ENCODE results near the gene FGR.

FGR gene

GRCh38 chr1:27600498-27601175 is 34.3 kb downstream of the FGR start:
- DNase-seq (ENCODE audit: low read depth): no peak
- TF ChIP-seq CTCF (conservative IDR thresholded peaks at IDR 0.05; ENCODE audit: control insufficient read depth, insufficient read depth, low read depth, low read length): no peak
- H3K4me3 ChIP-seq (ENCODE audit: control insufficient read depth, low read depth, low read length): no peak overlapping the region

- H3K4me3 ChIP-seq (ENCODE audit: control insufficient read depth, low read depth, low read length): no peak overlapping the region
- no peak for TF ChIP-seq CTCF (conservative IDR thresholded peaks at IDR 0.05; ENCODE audit: control insufficient read depth, insufficient read depth, low read depth, low read length)
Measured at GRCh38 chr1:27599605-27600497, 35.1 kb downstream of the FGR start.

GRCh38 chr1:27598902-27599528 is 36.0 kb downstream of the FGR start:
- no peak for TF ChIP-seq CTCF (conservative IDR thresholded peaks at IDR 0.05; ENCODE audit: control insufficient read depth, insufficient read depth, low read depth, low read length)
- DNase-seq (ENCODE audit: low read depth): peak; percentile 64
- no peak overlapping the region for H3K4me3 ChIP-seq (ENCODE audit: control insufficient read depth, low read depth, low read length)

More at GRCh38 chr1:27599605-27600497, 35.1 kb downstream of the FGR start:
- no peak for DNase-seq (ENCODE audit: low read depth)

- DNase-seq (ENCODE audit: low read depth): no peak
- no peak for TF ChIP-seq CTCF (conservative IDR thresholded peaks at IDR 0.05; ENCODE audit: control insufficient read depth, insufficient read depth, low read depth, low read length)
- H3K4me3 ChIP-seq (ENCODE audit: control insufficient read depth, low read depth, low read length): no peak overlapping the region
Measured at GRCh38 chr1:27598295-27598687, 36.7 kb downstream of the FGR start.

- H3K4me3 ChIP-seq (ENCODE audit: control insufficient read depth, low read depth, low read length): no peak overlapping the region
- TF ChIP-seq CTCF (conservative IDR thresholded peaks at IDR 0.05; ENCODE audit: control insufficient read depth, insufficient read depth, low read depth, low read length): no peak
- no peak for DNase-seq (ENCODE audit: low read depth)
Measured at GRCh38 chr1:27597516-27598294, 37.3 kb downstream of the FGR start.

- no peak overlapping the region for H3K4me3 ChIP-seq (ENCODE audit: control insufficient read depth, low read depth, low read length)
- DNase-seq (ENCODE audit: low read depth): no peak
- TF ChIP-seq CTCF (conservative IDR thresholded peaks at IDR 0.05; ENCODE audit: control insufficient read depth, insufficient read depth, low read depth, low read length): no peak
Measured at GRCh38 chr1:27596986-27597385, 38.0 kb downstream of the FGR start.

Data from fibroblast of mammary gland (primary cell).